ENCODE results near the gene STKLD1. TPM values are rescaled to one million over a fixed set of nuclear protein-coding genes. Genes with fewer than 3 reads are reported as not detected.

STKLD1 gene
- total RNA-seq, 1 experiment from 2014 or later, result 4.1 TPM

DNA sequence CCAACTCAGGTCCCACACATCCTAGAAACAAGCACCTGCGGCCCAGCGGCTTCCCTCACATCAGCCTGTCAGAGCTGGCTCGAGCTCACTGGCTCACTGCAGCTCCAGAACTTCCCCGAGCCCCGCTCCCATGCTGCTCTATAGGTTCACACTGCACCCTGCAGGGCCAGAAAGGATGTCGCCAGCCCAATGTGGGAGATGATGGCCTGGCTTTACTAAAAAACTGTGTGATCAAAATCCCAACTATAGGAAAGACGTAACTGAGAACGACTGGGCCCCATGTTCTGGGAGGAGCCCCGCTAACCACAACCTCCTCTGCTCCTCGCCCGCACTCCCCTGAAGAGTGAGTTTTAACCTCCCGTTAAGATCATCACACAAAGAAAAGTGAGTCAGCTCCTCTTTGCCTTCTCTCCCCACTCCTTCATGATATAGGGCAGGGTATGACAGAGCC lies 4.9 kb upstream of the STKLD1 start:
- no TSS peak for BruUV-seq (replicated peaks)
- TF ChIP-seq CTCF (conservative IDR thresholded peaks at IDR 0.05; ENCODE audit: low read depth, low read length) (no peak), EZH2phosphoT487 (IDR thresholded peaks at IDR 0.05; ENCODE audit: borderline replicate concordance, low read length) (no peak), EZH2 (IDR thresholded peaks at IDR 0.05; ENCODE audit: low read length, unreplicated experiment) (no peak)
- ATAC-seq (no peak), DNase-seq (no peak)
- H3K4me2 ChIP-seq (ENCODE audit: low read length), result no peak overlapping the region
- H3K4me3 ChIP-seq (ENCODE audit: low read length), result no peak overlapping the region
- H3F3A ChIP-seq (ENCODE audit: low read length, unreplicated experiment), result no peaks in the 10 kb centered on the region
- peaks cover 8% of the 10 kb centered on the region; the same call in 1 of the 2 replicates for H3K4me1 ChIP-seq (ENCODE audit: insufficient read depth, low read length)
- intact Hi-C loops (cut with micrococcal nuclease), result no loop called here
- no peaks in the 10 kb centered on the region for H3K9me2 ChIP-seq (replicated peaks; ENCODE audit: low read length)
- no peak overlapping the region for H3K9ac ChIP-seq (ENCODE audit: low read length)
- no peaks in the 10 kb centered on the region for H3K9me3 ChIP-seq (ENCODE audit: low read length)
- H3K36me3 ChIP-seq (ENCODE audit: low read depth, low read length), result peaks cover 2% of the 10 kb centered on the region; the same call in 1 of the 2 replicates
- H3K27me3 ChIP-seq (ENCODE audit: low read length), result no peaks in the 10 kb centered on the region
- ChIA-PET CTCF (no interaction called here), POLR2A (ENCODE audit: unreplicated experiment) (no interaction called here)
- peaks cover 90% of the 10 kb centered on the region for H3K79me2 ChIP-seq (ENCODE audit: low read length)
- peaks cover 37% of the 10 kb centered on the region; the same call in 1 of the 2 replicates for H4K20me1 ChIP-seq (ENCODE audit: low read length)
- no peak overlapping the region for H3K27ac ChIP-seq (ENCODE audit: low read length)
- H2AFZ ChIP-seq (ENCODE audit: low read length), result no peak overlapping the region

DNA sequence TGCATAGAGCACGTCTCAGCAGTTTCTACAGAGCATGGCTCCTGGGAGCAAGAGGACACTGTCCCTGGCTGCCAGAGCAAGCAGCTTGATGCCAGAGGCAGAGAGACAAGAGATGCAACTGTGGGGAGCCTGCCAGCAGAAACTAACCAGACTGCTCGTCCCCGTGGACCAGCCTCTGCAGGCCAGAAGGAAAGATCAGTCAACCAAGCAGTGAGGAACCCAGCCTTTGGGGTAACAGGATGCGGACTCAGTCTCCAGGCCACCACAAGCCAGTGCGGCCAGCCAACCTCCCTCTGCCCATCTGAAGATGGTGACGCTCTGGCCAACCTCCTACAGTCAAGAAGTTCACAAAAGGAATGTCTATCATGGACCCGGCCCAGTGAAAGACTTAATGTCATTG lies 4.0 kb upstream of the STKLD1 start:
- H3K4me1 ChIP-seq (ENCODE audit: insufficient read depth, low read length), result peaks cover 15% of the 10 kb centered on the region; the same call in 1 of the 2 replicates
- H3K4me3 ChIP-seq (ENCODE audit: low read length), result no peak overlapping the region
- no peak for ATAC-seq
- no peaks in the 10 kb centered on the region for H3F3A ChIP-seq (ENCODE audit: low read length, unreplicated experiment)
- H3K9me2 ChIP-seq (replicated peaks; ENCODE audit: low read length), result no peaks in the 10 kb centered on the region
- H3K27me3 ChIP-seq (ENCODE audit: low read length), result no peaks in the 10 kb centered on the region
- ChIA-PET POLR2A (ENCODE audit: unreplicated experiment) (no interaction called here), CTCF (no interaction called here)
- no peak for DNase-seq
- H3K4me2 ChIP-seq (ENCODE audit: low read length), result no peak overlapping the region
- no peak overlapping the region for H3K27ac ChIP-seq (ENCODE audit: low read length)
- H4K20me1 ChIP-seq (ENCODE audit: low read length), result peaks cover 37% of the 10 kb centered on the region; the same call in 1 of the 2 replicates
- peaks cover 86% of the 10 kb centered on the region for H3K79me2 ChIP-seq (ENCODE audit: low read length)
- TF ChIP-seq EZH2 (IDR thresholded peaks at IDR 0.05; ENCODE audit: low read length, unreplicated experiment) (no peak), EZH2phosphoT487 (IDR thresholded peaks at IDR 0.05; ENCODE audit: borderline replicate concordance, low read length) (no peak), CTCF (conservative IDR thresholded peaks at IDR 0.05; ENCODE audit: low read depth, low read length) (no peak)
- intact Hi-C loops (cut with micrococcal nuclease), result no loop called here
- BruUV-seq (replicated peaks), result no TSS peak
- H2AFZ ChIP-seq (ENCODE audit: low read length), result no peak overlapping the region
- no peaks in the 10 kb centered on the region; the same call in 1 of the 2 replicates for H3K36me3 ChIP-seq (ENCODE audit: low read depth, low read length)
- no peaks in the 10 kb centered on the region for H3K9me3 ChIP-seq (ENCODE audit: low read length)
- no peak overlapping the region for H3K9ac ChIP-seq (ENCODE audit: low read length)

GRCh38 chr9:133374612-133375115 lies 1.5 kb upstream of the STKLD1 start:
- ChIA-PET POLR2A (ENCODE audit: unreplicated experiment) (no interaction called here), CTCF (no interaction called here)
- Histone ChIP-seq H3K9ac (ENCODE audit: low read length) (peak overlapping the region; percentile 90), H3K27ac (ENCODE audit: low read length) (no peak overlapping the region), H2AFZ (ENCODE audit: low read length) (no peak overlapping the region), H3K36me3 (ENCODE audit: low read depth, low read length) (no peaks in the 10 kb centered on the region), H3K9me2 (replicated peaks; ENCODE audit: low read length) (no peaks in the 10 kb centered on the region), H3K4me2 (ENCODE audit: low read length) (peak overlapping the region; percentile 93), H3K4me1 (ENCODE audit: insufficient read depth, low read length) (peaks cover 7% of the 10 kb centered on the region; the same call in 1 of the 2 replicates), H3K9me3 (ENCODE audit: low read length) (no peaks in the 10 kb centered on the region), H3F3A (ENCODE audit: low read length, unreplicated experiment) (no peaks in the 10 kb centered on the region), H4K20me1 (ENCODE audit: low read length) (peaks cover 20% of the 10 kb centered on the region; the same call in 1 of the 2 replicates), H3K4me3 (ENCODE audit: low read length) (peak overlapping the region; percentile 78), H3K27me3 (ENCODE audit: low read length) (no peaks in the 10 kb centered on the region), H3K79me2 (ENCODE audit: low read length) (peaks cover 60% of the 10 kb centered on the region)
- TSS peak; percentile 44 for BruUV-seq (replicated peaks)
- intact Hi-C loops (cut with micrococcal nuclease), result no loop called here
- no peak for ATAC-seq
- no peak for DNase-seq
- TF ChIP-seq EZH2phosphoT487 (IDR thresholded peaks at IDR 0.05; ENCODE audit: borderline replicate concordance, low read length) (no peak), EZH2 (IDR thresholded peaks at IDR 0.05; ENCODE audit: low read length, unreplicated experiment) (no peak), CTCF (conservative IDR thresholded peaks at IDR 0.05; ENCODE audit: low read depth, low read length) (no peak)
